H54 (cell line): ENCODE data around the gene LRFN2.

Experiments
- DNase-seq: peaks from one replicate; pipeline ENCODE4 v3.0.0; 2011; ENCODE audit warnings: low spot score, mixed read lengths; ENCODE audit not compliant: insufficient read length
- FAIRE-seq: peaks from 3 replicates; lab custom pipeline; 2011; peaks lifted over from hg19 to GRCh38; lab: Jason Lieb, UNC
- POLR2A ChIP-seq: IDR thresholded peaks from 2 replicates; pipeline ENCODE4 v1.6.1; 2011; ENCODE audit warnings: low read depth, mild to moderate bottlenecking, low read length

Gene LRFN2

DNA sequence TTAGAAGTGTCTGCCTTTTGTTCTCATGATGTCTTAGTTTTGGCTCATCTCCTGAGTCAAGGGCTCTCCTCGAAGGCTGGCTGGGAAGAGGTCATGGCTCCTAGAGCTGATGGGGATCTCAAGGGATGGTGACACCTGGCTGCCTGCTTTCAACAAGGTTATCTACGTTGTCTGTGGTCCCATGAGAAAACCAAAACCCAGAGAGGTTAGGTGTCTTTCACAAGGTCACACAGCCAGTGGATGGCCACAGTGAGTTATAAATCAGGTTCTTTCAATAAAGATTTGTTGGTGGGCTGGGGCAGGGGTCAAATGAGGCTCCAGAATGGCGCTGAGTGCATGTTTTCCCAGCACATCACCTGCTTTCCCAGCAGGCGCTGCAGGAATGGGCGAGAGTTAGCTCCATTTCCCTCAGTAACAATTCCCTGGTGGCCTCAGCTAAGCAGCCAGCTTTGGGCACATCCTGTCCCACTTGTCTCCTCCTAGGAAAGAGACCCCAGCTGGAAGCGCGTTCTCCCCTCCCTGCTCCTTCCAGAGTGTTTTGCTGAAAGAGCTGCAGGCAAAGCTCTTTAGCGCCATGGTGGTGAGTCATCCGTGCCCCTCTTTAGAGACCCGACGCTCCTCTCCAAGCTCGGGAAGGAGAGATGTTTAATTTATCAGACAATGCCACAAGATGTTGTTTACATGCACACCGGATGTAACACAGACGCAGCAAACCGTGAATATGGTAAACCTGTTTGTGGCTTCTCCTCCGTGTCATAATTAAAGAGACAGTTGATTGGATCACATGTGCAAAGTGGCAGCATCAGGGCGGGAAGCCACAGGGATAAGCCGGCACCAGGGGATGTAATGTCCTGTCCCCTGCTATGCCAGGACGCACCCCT lies 109.7 kb downstream of the LRFN2 start:
- FAIRE-seq, result no peak
- no peak for TF ChIP-seq POLR2A
- DNase-seq, result no peak

- TF ChIP-seq POLR2A, result no peak
- DNase-seq (no peak), FAIRE-seq (no peak)
Observed at GRCh38 chr6:40476673-40477072, 110.5 kb downstream of the LRFN2 start.

- TF ChIP-seq POLR2A, result no peak
- FAIRE-seq (no peak), DNase-seq (no peak)
Observed at GRCh38 chr6:40474937-40475336, 112.2 kb downstream of the LRFN2 start.

DNA sequence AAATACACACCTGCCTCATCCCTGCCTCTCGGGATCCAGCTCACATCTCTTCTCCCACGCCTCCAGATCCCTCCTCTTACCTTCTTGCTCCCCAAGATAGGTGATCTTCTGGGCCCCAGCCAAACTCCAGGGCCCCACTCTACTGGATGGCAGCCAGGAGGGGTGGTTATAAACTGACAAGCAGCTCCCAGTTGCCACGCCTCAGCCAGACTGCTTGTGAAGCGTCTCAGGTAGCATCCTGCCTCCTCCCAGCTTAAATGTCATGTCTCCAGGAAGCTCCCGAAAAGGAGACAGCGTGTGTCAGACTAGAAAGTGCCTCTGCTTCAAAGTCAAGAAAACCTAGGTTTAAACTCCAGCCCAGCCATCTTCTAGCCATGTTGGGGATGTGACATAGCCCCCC lies 114.1 kb downstream of the LRFN2 start:
- no peak for TF ChIP-seq POLR2A
- FAIRE-seq, result no peak
- no peak for DNase-seq

DNA sequence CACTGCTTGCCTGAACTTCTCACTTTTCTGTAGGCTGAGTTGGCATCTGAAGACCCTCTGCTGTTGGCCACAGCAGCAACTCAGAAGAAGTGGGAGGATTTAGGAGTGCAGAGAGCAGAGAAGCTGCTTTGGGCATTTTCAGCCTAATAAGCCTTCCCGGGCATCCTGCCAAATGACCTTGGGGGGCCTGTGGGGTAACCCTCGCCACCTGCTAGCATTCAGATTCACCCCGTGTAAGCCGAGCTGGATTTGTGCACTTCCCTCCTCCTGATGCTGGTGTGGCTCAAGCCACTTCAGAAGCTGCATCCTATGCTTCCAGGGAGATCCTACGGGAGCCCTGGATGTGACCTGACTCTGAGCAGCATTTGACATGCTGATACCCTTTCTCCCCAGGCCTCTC lies 114.8 kb downstream of the LRFN2 start:
- FAIRE-seq, result no peak
- no peak for DNase-seq
- no peak for TF ChIP-seq POLR2A

DNA sequence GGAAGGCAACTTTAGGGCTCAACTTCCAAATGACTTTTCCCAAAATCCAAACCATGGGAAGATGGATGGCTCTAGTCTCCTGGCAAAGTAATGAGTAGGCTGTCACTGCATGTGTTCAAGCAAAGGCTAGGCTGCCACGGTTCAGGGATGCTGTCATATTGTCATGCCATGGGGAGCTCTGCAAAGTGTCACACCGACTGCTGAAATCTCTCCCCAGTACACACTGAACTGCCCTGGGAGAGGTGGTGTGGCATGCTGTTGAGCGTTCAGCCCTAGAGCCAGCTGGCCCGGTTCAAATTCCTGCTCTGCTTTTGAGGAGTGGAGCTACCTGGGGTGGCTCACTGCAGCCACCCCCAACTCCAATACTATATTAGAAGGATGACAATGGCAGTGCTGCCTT lies 115.9 kb downstream of the LRFN2 start:
- no peak for DNase-seq
- no peak for FAIRE-seq
- no peak for TF ChIP-seq POLR2A

- FAIRE-seq (no peak), DNase-seq (no peak)
- TF ChIP-seq POLR2A, result no peak
Observed at GRCh38 chr6:40469323-40469722, 117.8 kb downstream of the LRFN2 start.

DNA sequence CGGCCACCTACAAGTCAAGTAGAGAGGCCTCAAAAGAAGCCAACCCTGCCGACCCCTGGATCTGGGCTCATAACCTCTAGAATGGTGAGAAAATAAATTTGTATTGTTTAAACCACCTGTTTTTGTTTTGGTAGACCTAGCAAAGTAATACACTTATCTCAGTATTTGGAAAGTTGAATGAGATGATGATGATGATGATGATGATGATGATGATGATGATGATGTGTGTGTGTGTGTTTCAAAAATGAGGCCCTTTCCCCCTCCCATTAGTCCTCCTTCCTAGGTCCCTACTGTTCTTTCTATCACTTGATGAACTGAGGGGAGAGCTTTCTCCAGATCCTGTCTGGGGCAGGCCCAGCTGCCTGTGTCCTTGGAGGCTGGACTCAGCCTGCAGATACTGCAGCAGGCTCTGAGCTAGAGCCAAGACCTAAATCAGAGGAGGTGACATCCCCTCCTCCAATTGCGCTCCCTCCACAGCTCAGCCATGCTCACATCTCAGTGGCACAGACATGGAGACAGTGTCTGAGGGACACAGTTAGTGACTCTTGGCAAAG lies 120.1 kb downstream of the LRFN2 start:
- TF ChIP-seq POLR2A, result no peak
- FAIRE-seq, result no peak

DNA sequence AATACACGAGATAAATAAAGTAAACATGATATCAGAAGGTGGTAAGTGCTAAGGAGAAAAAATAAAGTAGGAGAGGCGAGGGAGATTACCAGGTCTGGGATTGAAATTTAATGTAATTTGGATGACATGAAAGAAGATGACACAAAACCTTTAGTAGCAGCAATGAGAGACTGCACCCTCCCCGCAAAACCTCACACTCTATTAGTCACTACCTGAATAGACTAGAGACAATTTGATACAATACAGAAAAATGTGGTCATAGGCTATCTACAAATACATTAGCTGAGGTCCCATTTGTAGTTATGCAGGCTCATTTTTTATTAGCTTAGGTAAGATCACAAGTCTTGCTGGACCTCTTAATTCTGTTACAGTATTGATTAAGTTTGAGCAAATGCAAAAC lies 125.5 kb downstream of the LRFN2 start:
- DNase-seq (no peak), FAIRE-seq (no peak)
- TF ChIP-seq POLR2A, result no peak

More for the DNA sequence above, 120.1 kb downstream of the LRFN2 start:
- DNase-seq, result no peak

GRCh38 chr6:40460380-40460779 lies 126.8 kb downstream of the LRFN2 start:
- no peak for TF ChIP-seq POLR2A
- DNase-seq (no peak), FAIRE-seq (no peak)

- no peak for DNase-seq
- no peak for FAIRE-seq
- TF ChIP-seq POLR2A, result no peak
Observed at GRCh38 chr6:40457261-40457660, 129.9 kb downstream of the LRFN2 start.

DNA sequence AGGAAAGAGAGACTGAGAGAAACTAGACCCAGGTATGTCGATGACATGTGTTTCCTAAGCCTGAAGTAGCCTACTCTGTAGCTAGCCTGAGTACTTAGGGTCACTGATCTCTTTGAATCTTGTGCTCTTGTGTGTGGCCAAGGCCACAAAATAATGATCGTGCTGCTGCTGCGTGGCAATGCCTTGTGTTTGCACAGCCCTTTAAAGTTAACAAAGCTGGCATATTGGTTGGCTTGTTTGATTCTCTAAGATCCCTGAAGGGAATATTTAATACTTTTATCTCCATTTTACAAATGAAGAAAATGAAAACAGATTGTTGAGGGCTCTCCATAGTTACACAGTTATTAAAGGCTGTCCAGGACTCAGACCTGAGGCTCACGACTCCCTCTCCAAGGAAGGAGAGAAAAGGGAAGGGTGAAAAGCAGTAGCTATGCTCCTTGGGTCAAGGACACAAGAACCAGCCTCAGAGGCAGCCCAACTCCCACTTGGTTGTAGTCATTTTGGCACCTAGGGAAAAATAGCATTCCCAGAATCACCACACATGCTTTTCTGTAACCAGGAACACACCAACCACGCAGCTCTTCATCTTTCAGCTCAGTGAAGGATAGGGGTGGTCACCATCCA lies 130.7 kb downstream of the LRFN2 start:
- FAIRE-seq (no peak), DNase-seq (no peak)
- no peak for TF ChIP-seq POLR2A

- FAIRE-seq (no peak), DNase-seq (no peak)
- TF ChIP-seq POLR2A, result no peak
Observed at GRCh38 chr6:40455686-40456389, 131.3 kb downstream of the LRFN2 start.

DNA sequence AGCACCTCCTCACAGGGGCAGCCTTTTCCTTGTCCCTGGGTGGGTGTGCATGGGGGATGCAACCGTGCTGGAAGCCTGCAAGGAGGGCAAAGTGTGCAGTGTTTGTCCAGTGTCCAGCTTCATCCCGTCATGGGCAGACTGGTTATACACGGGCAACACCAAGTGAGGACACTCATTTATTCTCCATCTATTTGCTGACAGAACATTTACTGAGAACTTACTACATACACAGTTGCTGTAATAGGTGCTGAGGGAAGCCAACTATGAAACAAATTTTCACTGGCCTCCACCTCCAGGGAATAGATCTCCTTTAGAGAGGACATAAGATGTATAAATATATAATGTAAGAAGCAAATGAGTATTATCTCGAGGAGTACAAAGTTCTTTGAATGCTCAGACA lies 136.7 kb downstream of the LRFN2 start:
- no peak for DNase-seq
- FAIRE-seq, result no peak

More for the DNA sequence above, 136.7 kb downstream of the LRFN2 start:
- no peak for TF ChIP-seq POLR2A
